ENCODE results near the gene ANKRD18A. TPM values are rescaled to one million over a fixed set of nuclear protein-coding genes. Genes with fewer than 3 reads are reported as not detected.
"Not testable (repeated sequence)": the region's sequence is repeated elsewhere in the genome, so short reads cannot be mapped to it uniquely, and the experiment has no call there.

ANKRD18A gene
- total and polyA plus RNA-seq, 2 of the 8 experiments (the other 6 are each of a cell fraction or from before 2014, with no cell fraction given): 0.68 to 4.0 TPM

DNA sequence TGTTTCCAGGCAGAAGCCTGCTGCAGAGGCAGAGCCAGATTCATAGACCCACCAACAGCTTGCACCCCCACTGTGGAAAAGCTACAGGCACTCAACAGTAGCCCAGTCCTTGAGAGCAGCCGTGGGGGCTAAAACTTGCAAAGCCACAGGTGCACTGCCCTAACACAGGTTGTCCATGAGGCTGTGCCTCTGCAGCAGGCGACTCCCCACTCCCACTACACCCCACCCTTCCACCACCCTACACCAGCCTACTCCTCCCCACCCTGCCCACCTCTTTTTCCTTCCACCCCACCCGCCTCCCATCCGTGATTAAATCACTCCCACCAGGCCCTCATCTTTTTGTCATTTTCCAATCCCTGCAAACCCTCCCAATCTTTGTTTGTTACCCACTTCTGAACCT, 55.2 kb downstream of the ANKRD18A start:
- DNase-seq (ENCODE audit: low read depth in 1 of 2, low spot score in 2 of 2); H2BK15ac ChIP-seq (ENCODE audit: low read length); H3K27me3 ChIP-seq (replicated peaks in 1 of 4; ENCODE audit: control insufficient read depth in 3 of 4, extremely low read depth in 1 of 4, insufficient read depth in 3 of 4, low read length in 3 of 4); H3K14ac ChIP-seq (ENCODE audit: insufficient read length); H2BK120ac ChIP-seq (replicated peaks; ENCODE audit: low read depth, low read length); H4K20me1 ChIP-seq (replicated peaks in 1 of 2; ENCODE audit: control insufficient read depth in 1 of 2, insufficient read depth in 2 of 2, low read length in 2 of 2); H3K56ac ChIP-seq (replicated peaks; ENCODE audit: insufficient read length, low read depth, low read length); H2BK20ac ChIP-seq (ENCODE audit: low read length); H3K23ac ChIP-seq (ENCODE audit: insufficient read length); H3K18ac ChIP-seq (ENCODE audit: extremely low read depth, low read length); H3K9me3 ChIP-seq (ENCODE audit: insufficient read depth in 2 of 2, low read depth in 1 of 2, low read length in 1 of 2); H3K36me3 ChIP-seq (ENCODE audit: control insufficient read depth in 2 of 4, insufficient read depth in 4 of 4, low read length in 3 of 4); H2AFZ ChIP-seq (ENCODE audit: low read length); H3K27ac ChIP-seq (ENCODE audit: low read depth, low read length); H3K79me2 ChIP-seq (ENCODE audit: control insufficient read depth in 1 of 2, insufficient read depth in 2 of 2, low read length in 2 of 2); H3K4me3 ChIP-seq (ENCODE audit: extremely low read depth in 1 of 4, insufficient read depth in 2 of 4, low read depth in 3 of 4, low read length in 4 of 4); H2BK5ac ChIP-seq (ENCODE audit: low read depth, low read length); H3K9ac ChIP-seq (replicated peaks in 1 of 4; ENCODE audit: extremely low read depth in 1 of 4, low read depth in 3 of 4, low read length in 3 of 4); H3K79me1 ChIP-seq (ENCODE audit: low read depth, low read length); H4K8ac ChIP-seq (ENCODE audit: extremely low read depth, insufficient read depth, low read length); H3K23me2 ChIP-seq (ENCODE audit: low read depth, low read length); H4K5ac ChIP-seq (ENCODE audit: insufficient read length, low read depth, low read length); H3K4ac ChIP-seq (replicated peaks; ENCODE audit: insufficient read length, low read depth, low read length); H3K4me2 ChIP-seq (ENCODE audit: insufficient read depth in 1 of 2, low read depth in 2 of 2, low read length in 2 of 2); H4K91ac ChIP-seq (replicated peaks; ENCODE audit: insufficient read length, low read length); H3K4me1 ChIP-seq (replicated peaks in 1 of 4; ENCODE audit: control insufficient read depth in 3 of 4, insufficient read depth in 4 of 4, low read length in 3 of 4); H2AK5ac ChIP-seq (ENCODE audit: low read depth, low read length); POLR2A ChIA-PET (ENCODE audit: partially characterized antibody); FAIRE-seq; H2BK12ac ChIP-seq (ENCODE audit: low read depth, low read length); CTCF ChIA-PET (ENCODE audit: partially characterized antibody): not testable (repeated sequence)
- 94% methylated on average over 2 of the region's 4 CpGs; no CpG with 5 or more reads in 1 of the 2 experiments for WGBS, 2 experiments (ENCODE audit: extremely low coverage in 1 of 2, insufficient coverage in 1 of 2, insufficient read length in 1 of 2, insufficient replicate concordance in 2 of 2, low coverage in 1 of 2, low lambda C conversion rate in 2 of 2, missing lambda C conversion rate in 1 of 2)

DNA sequence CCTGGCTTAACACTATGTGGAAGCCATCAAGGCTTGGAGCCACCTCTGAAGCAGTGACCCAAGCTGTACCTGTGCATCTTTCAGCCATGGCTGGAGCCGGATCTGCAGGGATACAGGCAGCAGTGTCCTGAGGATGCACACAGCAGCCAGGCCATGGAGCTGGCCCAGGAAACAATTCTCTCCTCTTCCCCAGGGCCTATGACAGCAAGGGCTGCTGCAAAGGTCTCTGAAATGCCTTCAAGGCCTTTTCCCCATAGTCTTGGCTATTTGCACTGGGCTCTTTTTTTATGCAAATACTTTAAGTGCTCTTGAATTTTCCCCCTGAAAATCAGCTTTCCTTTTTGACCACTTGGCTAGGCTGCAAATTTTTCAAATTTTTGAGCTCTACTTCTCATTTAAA, 56.5 kb downstream of the ANKRD18A start:
- H3K27ac ChIP-seq (ENCODE audit: low read depth, low read length); H4K5ac ChIP-seq (ENCODE audit: insufficient read length, low read depth, low read length); H3K4me2 ChIP-seq (ENCODE audit: insufficient read depth in 1 of 2, low read depth in 2 of 2, low read length in 2 of 2); H3K79me2 ChIP-seq (ENCODE audit: control insufficient read depth in 1 of 2, insufficient read depth in 2 of 2, low read length in 2 of 2); CTCF ChIA-PET (ENCODE audit: partially characterized antibody); H4K91ac ChIP-seq (replicated peaks; ENCODE audit: insufficient read length, low read length); H2AFZ ChIP-seq (ENCODE audit: low read length); H2BK12ac ChIP-seq (ENCODE audit: low read depth, low read length); POLR2A ChIA-PET (ENCODE audit: partially characterized antibody); H4K8ac ChIP-seq (ENCODE audit: extremely low read depth, insufficient read depth, low read length); H2BK15ac ChIP-seq (ENCODE audit: low read length); H3K23me2 ChIP-seq (ENCODE audit: low read depth, low read length); H2BK20ac ChIP-seq (ENCODE audit: low read length); H3K4me1 ChIP-seq (replicated peaks in 1 of 4; ENCODE audit: control insufficient read depth in 3 of 4, insufficient read depth in 4 of 4, low read length in 3 of 4); H3K79me1 ChIP-seq (ENCODE audit: low read depth, low read length); H3K36me3 ChIP-seq (ENCODE audit: control insufficient read depth in 2 of 4, insufficient read depth in 4 of 4, low read length in 3 of 4); H3K23ac ChIP-seq (ENCODE audit: insufficient read length); H3K4ac ChIP-seq (replicated peaks; ENCODE audit: insufficient read length, low read depth, low read length); H3K9ac ChIP-seq (replicated peaks in 1 of 4; ENCODE audit: extremely low read depth in 1 of 4, low read depth in 3 of 4, low read length in 3 of 4); H3K14ac ChIP-seq (ENCODE audit: insufficient read length); H3K18ac ChIP-seq (ENCODE audit: extremely low read depth, low read length); H3K56ac ChIP-seq (replicated peaks; ENCODE audit: insufficient read length, low read depth, low read length); H4K20me1 ChIP-seq (replicated peaks in 1 of 2; ENCODE audit: control insufficient read depth in 1 of 2, insufficient read depth in 2 of 2, low read length in 2 of 2); DNase-seq (ENCODE audit: low read depth in 1 of 2, low spot score in 2 of 2); H3K9me3 ChIP-seq (ENCODE audit: insufficient read depth in 2 of 2, low read depth in 1 of 2, low read length in 1 of 2); H2BK120ac ChIP-seq (replicated peaks; ENCODE audit: low read depth, low read length); H2AK5ac ChIP-seq (ENCODE audit: low read depth, low read length); H2BK5ac ChIP-seq (ENCODE audit: low read depth, low read length); H3K4me3 ChIP-seq (ENCODE audit: extremely low read depth in 1 of 4, insufficient read depth in 2 of 4, low read depth in 3 of 4, low read length in 4 of 4); H3K27me3 ChIP-seq (replicated peaks in 1 of 4; ENCODE audit: control insufficient read depth in 3 of 4, extremely low read depth in 1 of 4, insufficient read depth in 3 of 4, low read length in 3 of 4): not testable (repeated sequence)
- FAIRE-seq: peak; percentile 19
- no CpG with 5 or more reads among the region's 1 CpG for WGBS, 2 experiments (ENCODE audit: extremely low coverage in 1 of 2, insufficient coverage in 1 of 2, insufficient read length in 1 of 2, insufficient replicate concordance in 2 of 2, low coverage in 1 of 2, low lambda C conversion rate in 2 of 2, missing lambda C conversion rate in 1 of 2)

Data from H1 (cell line).